Measurements from ENCODE around the gene P2RY8. TPM values are rescaled to one million over a fixed set of nuclear protein-coding genes. Genes with fewer than 3 reads are reported as not detected.
A peak's percentile ranks its signal among the peaks of the same experiment; 100 is the strongest.

The P2RY8 gene
- total RNA-seq, 2 experiments from 2014 or later: 62.9 to 65.5 TPM

GRCh38 chrX:1464041-1464970 is 72.7 kb downstream of the P2RY8 start:
- Mint-ChIP-seq H3K27me3 (ENCODE audit: low read depth) (no peaks in the 10 kb centered on the region), H3K4me3 (peak overlapping the region; percentile 62), H3K9me3 (ENCODE audit: insufficient read depth) (no peaks in the 10 kb centered on the region), H3K4me1 (ENCODE audit: low read depth) (peaks cover 67% of the 10 kb centered on the region), H3K36me3 (ENCODE audit: low read depth) (peaks cover 53% of the 10 kb centered on the region), H3K27ac (peak overlapping the region; percentile 88)
- CTCF ChIA-PET: no interaction called here
- POLR2A ChIA-PET: no interaction called here
- DNase-seq (peak; percentile 56), ATAC-seq (no peak)

GRCh38 chrX:1463581-1463980 is 73.4 kb downstream of the P2RY8 start:
- DNase-seq: peak; percentile 22
- CTCF ChIA-PET: no interaction called here
- no peaks in the 10 kb centered on the region for H3K9me3 Mint-ChIP-seq (ENCODE audit: insufficient read depth)

GRCh38 chrX:1462596-1463251 is 74.3 kb downstream of the P2RY8 start:
- Mint-ChIP-seq H3K9me3 (ENCODE audit: insufficient read depth) (no peaks in the 10 kb centered on the region), H3K4me3 (peak overlapping the region; percentile 32), H3K36me3 (ENCODE audit: low read depth) (peaks cover 49% of the 10 kb centered on the region), H3K27me3 (ENCODE audit: low read depth) (no peaks in the 10 kb centered on the region), H3K27ac (peak overlapping the region; percentile 88), H3K4me1 (ENCODE audit: low read depth) (peaks cover 55% of the 10 kb centered on the region)
- ChIA-PET CTCF (no interaction called here), POLR2A (no interaction called here)
- ATAC-seq (peak; percentile 67), DNase-seq (peak; percentile 85)

More at GRCh38 chrX:1463581-1463980, 73.4 kb downstream of the P2RY8 start:
- Mint-ChIP-seq H3K27ac (peak overlapping the region; percentile 88), H3K4me3 (peak overlapping the region; percentile 32), H3K36me3 (ENCODE audit: low read depth) (peaks cover 53% of the 10 kb centered on the region), H3K27me3 (ENCODE audit: low read depth) (no peaks in the 10 kb centered on the region), H3K4me1 (ENCODE audit: low read depth) (peaks cover 64% of the 10 kb centered on the region)
- ATAC-seq: no peak
- POLR2A ChIA-PET: no interaction called here

- no peaks in the 10 kb centered on the region for H3K9me3 Mint-ChIP-seq (ENCODE audit: insufficient read depth)
- peak overlapping the region; percentile 4 for H3K4me3 Mint-ChIP-seq
- peaks cover 49% of the 10 kb centered on the region for H3K4me1 Mint-ChIP-seq (ENCODE audit: low read depth)
- DNase-seq (no peak), ATAC-seq (no peak)
- H3K27me3 Mint-ChIP-seq (ENCODE audit: low read depth): no peaks in the 10 kb centered on the region
- CTCF ChIA-PET: no interaction called here
- peak overlapping the region; percentile 88 for H3K27ac Mint-ChIP-seq
- peaks cover 44% of the 10 kb centered on the region for H3K36me3 Mint-ChIP-seq (ENCODE audit: low read depth)
- POLR2A ChIA-PET: no interaction called here
Observed at GRCh38 chrX:1462110-1462509, 74.9 kb downstream of the P2RY8 start.

GRCh38 chrX:1455948-1456280 is 81.1 kb downstream of the P2RY8 start:
- ChIA-PET POLR2A (no interaction called here), CTCF (no interaction called here)
- H3K27ac Mint-ChIP-seq: no peak overlapping the region
- H3K27me3 Mint-ChIP-seq (ENCODE audit: low read depth): no peaks in the 10 kb centered on the region
- H3K4me3 Mint-ChIP-seq: no peak overlapping the region
- ATAC-seq (no peak), DNase-seq (peak; percentile 18)
- no peaks in the 10 kb centered on the region for H3K9me3 Mint-ChIP-seq (ENCODE audit: insufficient read depth)
- H3K4me1 Mint-ChIP-seq (ENCODE audit: low read depth): peaks cover 17% of the 10 kb centered on the region
- H3K36me3 Mint-ChIP-seq (ENCODE audit: low read depth): no peaks in the 10 kb centered on the region

GRCh38 chrX:1453951-1454785 is 82.8 kb downstream of the P2RY8 start:
- peaks cover 2% of the 10 kb centered on the region for H3K9me3 Mint-ChIP-seq (ENCODE audit: insufficient read depth)
- ChIA-PET CTCF (no interaction called here), POLR2A (no interaction called here)
- H3K4me3 Mint-ChIP-seq: peak overlapping the region; percentile 59
- peak; percentile 33 for ATAC-seq
- H3K36me3 Mint-ChIP-seq (ENCODE audit: low read depth): peaks cover 10% of the 10 kb centered on the region
- peak overlapping the region; percentile 69 for H3K27ac Mint-ChIP-seq
- peak; percentile 93 for DNase-seq
- peaks cover 22% of the 10 kb centered on the region for H3K4me1 Mint-ChIP-seq (ENCODE audit: low read depth)
- H3K27me3 Mint-ChIP-seq (ENCODE audit: low read depth): no peaks in the 10 kb centered on the region

GRCh38 chrX:1453395-1453783 is 83.6 kb downstream of the P2RY8 start:
- POLR2A ChIA-PET: no interaction called here
- peak overlapping the region; percentile 80 for H3K4me3 Mint-ChIP-seq
- H3K36me3 Mint-ChIP-seq (ENCODE audit: low read depth): peaks cover 18% of the 10 kb centered on the region
- peak; percentile 59 for ATAC-seq
- CTCF ChIA-PET: no interaction called here
- no peak for DNase-seq
- H3K27me3 Mint-ChIP-seq (ENCODE audit: low read depth): no peaks in the 10 kb centered on the region
- H3K9me3 Mint-ChIP-seq (ENCODE audit: insufficient read depth): peaks cover 9% of the 10 kb centered on the region
- peak overlapping the region; percentile 96 for H3K27ac Mint-ChIP-seq
- H3K4me1 Mint-ChIP-seq (ENCODE audit: low read depth): peaks cover 30% of the 10 kb centered on the region

- no peaks in the 10 kb centered on the region for H3K27me3 Mint-ChIP-seq (ENCODE audit: low read depth)
- peaks cover 37% of the 10 kb centered on the region for H3K4me1 Mint-ChIP-seq (ENCODE audit: low read depth)
- peaks cover 24% of the 10 kb centered on the region for H3K36me3 Mint-ChIP-seq (ENCODE audit: low read depth)
- H3K4me3 Mint-ChIP-seq: peak within 1 kb of the TSS; percentile 89
- peak; percentile 100 for DNase-seq
- peak; percentile 80 for ATAC-seq
- peaks cover 14% of the 10 kb centered on the region for H3K9me3 Mint-ChIP-seq (ENCODE audit: insufficient read depth)
- H3K27ac Mint-ChIP-seq: peak within 1 kb of the TSS; percentile 96
- POLR2A ChIA-PET: no interaction called here
- CTCF ChIA-PET: no interaction called here
Observed at GRCh38 chrX:1452516-1453394, 84.2 kb downstream of the P2RY8 start, which contains the start of gene ASMTL. Gene ASMTL (minus strand): TSS chrX:1452909. CDS start chrX:1452840, 69 bp downstream.

GRCh38 chrX:1451661-1452515 is 85.1 kb downstream of the P2RY8 start:
- peak; percentile 35 for DNase-seq
- ATAC-seq: no peak
- H3K9me3 Mint-ChIP-seq (ENCODE audit: insufficient read depth): peaks cover 23% of the 10 kb centered on the region
- H3K36me3 Mint-ChIP-seq (ENCODE audit: low read depth): peaks cover 33% of the 10 kb centered on the region
- peak overlapping the region; percentile 89 for H3K27ac Mint-ChIP-seq
- H3K4me3 Mint-ChIP-seq: peak overlapping the region; percentile 89
- H3K27me3 Mint-ChIP-seq (ENCODE audit: low read depth): no peaks in the 10 kb centered on the region
- H3K4me1 Mint-ChIP-seq (ENCODE audit: low read depth): peaks cover 45% of the 10 kb centered on the region
- POLR2A ChIA-PET: no interaction called here
- CTCF ChIA-PET: no interaction called here

- no peak for ATAC-seq
Observed at GRCh38 chrX:1451251-1451660, 85.7 kb downstream of the P2RY8 start.

More at GRCh38 chrX:1451251-1451660, 85.7 kb downstream of the P2RY8 start:
- Mint-ChIP-seq H3K27ac (no peak overlapping the region), H3K27me3 (ENCODE audit: low read depth) (no peaks in the 10 kb centered on the region), H3K4me1 (ENCODE audit: low read depth) (peaks cover 47% of the 10 kb centered on the region), H3K36me3 (ENCODE audit: low read depth) (peaks cover 37% of the 10 kb centered on the region), H3K9me3 (ENCODE audit: insufficient read depth) (peaks cover 25% of the 10 kb centered on the region), H3K4me3 (peak overlapping the region; percentile 89)
- DNase-seq: peak; percentile 26
- ChIA-PET POLR2A (no interaction called here), CTCF (no interaction called here)
